HepG2 (cell line): Measurements from ENCODE around the gene AGR2. TPM values are rescaled to one million over a fixed set of nuclear protein-coding genes. Genes with fewer than 3 reads are reported as not detected.

ENCODE experiments used
- ATAC-seq: fragments of 200-7000 bp; cut with Tn5 transposase; 3 replicates; pipeline ENCODE4 v1.9.1; 2020; ENCODE audit warnings: mild to moderate bottlenecking, moderate library complexity
- BruUV-seq: library from RNA; stranded (reverse); fragments of 400-500 nt; replicated peaks from 2 replicates; lab custom pipeline; 2021; lab: Mats Ljungman, UMichigan
- CTCF ChIA-PET: fragments of 300-600 bp; formaldehyde crosslinking; extraction: SDS; loops from one replicate; lab custom pipeline; 2021; ENCODE audit warnings: low total read pairs, inconsistent platforms, low intra/inter-chr PET ratio; lab: Yijun Ruan, JAX
- POLR2A ChIA-PET: fragments of 350-600 bp; sonication (Branson Sonifier 250); formaldehyde crosslinking; loops from one replicate; lab custom pipeline; 2020; ENCODE audit warnings: antibody characterized with exemption, inconsistent platforms; lab: Yijun Ruan, JAX
- DNase-seq: peaks from one replicate; pipeline ENCODE4 v3.0.0-alpha.2; 2015; ENCODE audit warnings: low spot score
- FAIRE-seq: peaks from 3 replicates; lab custom pipeline; 2011; peaks lifted over from hg19 to GRCh38; lab: Jason Lieb, UNC
- H2AFZ ChIP-seq: one replicate; pipeline ENCODE4 v1.6.1; 2011; ENCODE audit warnings: low read length, inconsistent platforms
- H3K27ac ChIP-seq: fragments of 300-600 bp; 3 replicates; pipeline ENCODE4 v1.8.0; 2011; ENCODE audit warnings: mixed run types, mild to moderate bottlenecking, mixed read lengths, low read length, inconsistent platforms; ENCODE audit not compliant: insufficient read depth; ENCODE audit errors: extremely low read length
- H3K27me3 ChIP-seq, 2 experiments: fragments of 200-600 bp in 1 of 2; 2 replicates in 1 of 2; 3 replicates in 1 of 2; pipeline versions ENCODE4 v1.6.0 to v1.8.0; 2011; ENCODE audit warnings: low read length in 2 of 2, mild to moderate bottlenecking in 2 of 2, moderate library complexity in 2 of 2, inconsistent platforms in 1 of 2; ENCODE audit not compliant: insufficient read depth in 2 of 2, control insufficient read depth in 1 of 2
- H3K36me3 ChIP-seq, 2 experiments: fragments of 200-600 bp in 1 of 2; replicated peaks in 1 of 2; 2 replicates in 1 of 2; 3 replicates in 1 of 2; pipeline versions ENCODE4 v1.5.1 to v1.8.0; 2011; ENCODE audit warnings: low read length in 2 of 2, inconsistent platforms in 1 of 2; ENCODE audit not compliant: insufficient read depth in 2 of 2, control insufficient read depth in 1 of 2
- H3K4me1 ChIP-seq: 2 replicates; pipeline ENCODE4 v1.5.1; 2012; ENCODE audit warnings: low read length, inconsistent platforms; ENCODE audit not compliant: insufficient read depth
- H3K4me2 ChIP-seq: 2 replicates; pipeline ENCODE4 v1.6.0; 2011; ENCODE audit warnings: low read depth, low read length, inconsistent platforms
- H3K4me3 ChIP-seq, 3 experiments: fragments of 200-600 bp in 1 of 3; sonication (generic), shearing (Covaris generic) in 1 of 3; replicated peaks in 1 of 3; 2 replicates each; pipeline ENCODE4 v1.5.1; 2011 to 2016; ENCODE audit warnings: low read length in 3 of 3, inconsistent platforms in 2 of 3, low read depth in 2 of 3, mild to moderate bottlenecking in 2 of 3, control low read depth in 1 of 3, mixed read lengths in 1 of 3; ENCODE audit not compliant: insufficient read depth in 1 of 3
- H3K79me2 ChIP-seq: one replicate; pipeline ENCODE4 v1.6.1; 2011; ENCODE audit warnings: low read length, inconsistent platforms; ENCODE audit not compliant: insufficient read depth
- H3K9ac ChIP-seq: 2 replicates; pipeline ENCODE4 v1.6.0; 2011; ENCODE audit warnings: mild to moderate bottlenecking, low read depth, low read length, inconsistent platforms; ENCODE audit not compliant: insufficient read depth
- H3K9me3 ChIP-seq: 2 replicates; pipeline ENCODE4 v1.5.1; 2012; ENCODE audit warnings: mild to moderate bottlenecking, low read length
- H4K20me1 ChIP-seq: 2 replicates; pipeline ENCODE4 v1.6.0; 2011; ENCODE audit warnings: inconsistent platforms, mild to moderate bottlenecking, low read length, moderate library complexity; ENCODE audit not compliant: insufficient read depth
- ARHGAP35 ChIP-seq: sonication (generic); formaldehyde crosslinking; IDR thresholded peaks from 2 replicates; pipeline ENCODE4 v1.9.0; 2022; ENCODE audit warnings: mild to moderate bottlenecking, inconsistent platforms, moderate library complexity, missing genetic modification reagents, borderline replicate concordance
- CEBPG ChIP-seq: IDR thresholded peaks from 2 replicates; pipeline ENCODE4 v1.6.1; 2016
- ELF1 ChIP-seq: sonication (generic); formaldehyde crosslinking; IDR thresholded peaks from 2 replicates; pipeline ENCODE4 v1.4.0; 2020; ENCODE audit warnings: missing genetic modification reagents
- GABPB1 ChIP-seq: IDR thresholded peaks from 2 replicates; pipeline ENCODE4 v1.6.1; 2016; ENCODE audit warnings: mild to moderate bottlenecking, missing genetic modification reagents, moderate library complexity, missing compliant biosample characterization
- HHEX ChIP-seq: IDR thresholded peaks from 2 replicates; pipeline ENCODE4 v1.6.1; 2016; ENCODE audit warnings: control low read depth
- HINFP ChIP-seq: sonication (generic); formaldehyde crosslinking; IDR thresholded peaks from 2 replicates; pipeline ENCODE4 v1.4.0; 2020; ENCODE audit warnings: low read depth, mild to moderate bottlenecking, missing genetic modification reagents
- MED8 ChIP-seq: sonication (generic); formaldehyde crosslinking; IDR thresholded peaks from 2 replicates; pipeline ENCODE4 v1.8.1; 2023; ENCODE audit warnings: mild to moderate bottlenecking, missing genetic modification reagents; ENCODE audit not compliant: insufficient replicate concordance
- TAF15 ChIP-seq: fragments of 200-400 bp; formaldehyde crosslinking; IDR thresholded peaks from one replicate; pipeline ENCODE4 v1.6.1; 2018; ENCODE audit warnings: mild to moderate bottlenecking, low read depth, low read length; ENCODE audit not compliant: poor library complexity, severe bottlenecking
- ZFAT ChIP-seq: sonication (generic); formaldehyde crosslinking; conservative IDR thresholded peaks from 2 replicates; pipeline ENCODE4 v1.8.1; 2023; ENCODE audit warnings: missing genetic modification reagents, inconsistent platforms
- ZFP82 ChIP-seq: sonication (generic); formaldehyde crosslinking; IDR thresholded peaks from 2 replicates; pipeline ENCODE4 v1.5.1; 2020; ENCODE audit warnings: mild to moderate bottlenecking, missing genetic modification reagents, borderline replicate concordance
- ZNF143 ChIP-seq: sonication (generic); formaldehyde crosslinking; IDR thresholded peaks from 2 replicates; pipeline ENCODE4 v1.4.0; 2020; ENCODE audit warnings: missing genetic modification reagents
- ZNF180 ChIP-seq: sonication (generic); formaldehyde crosslinking; IDR thresholded peaks from 2 replicates; pipeline ENCODE4 v1.4.0; 2020; ENCODE audit warnings: low read depth, missing genetic modification reagents, borderline replicate concordance
- ZNF446 ChIP-seq: sonication (generic); formaldehyde crosslinking; IDR thresholded peaks from 2 replicates; pipeline ENCODE4 v1.5.0; 2020; ENCODE audit warnings: mild to moderate bottlenecking, missing genetic modification reagents
- ZNF792 ChIP-seq: IDR thresholded peaks from 2 replicates; pipeline ENCODE4 v1.6.1; 2016
- ZSCAN20 ChIP-seq: sonication (generic); formaldehyde crosslinking; IDR thresholded peaks from 2 replicates; pipeline ENCODE4 v1.4.0; 2020; ENCODE audit warnings: missing genetic modification reagents, mild to moderate bottlenecking, borderline replicate concordance
- WGBS: methylation state at CpG from one replicate; pipeline ENCODE4 v1.1.6; 2017; ENCODE audit warnings: low lambda C conversion rate; 5-methylcytosine and 5-hydroxymethylcytosine counted together
- in situ Hi-C: cut with HindIII; loops from 2 replicates; pipeline ENCODE4 v1.10.0; 2017; ENCODE audit warnings: low pct_unique_long_range_greater_than_20kb; ENCODE audit not compliant: extremely low pct_ligation_motif_present
- intact Hi-C: fragments of 100-400 bp; cut with micrococcal nuclease; formaldehyde crosslinking; loops from one replicate; pipeline ENCODE4 v1.10.0; 2022; ENCODE audit not compliant: unreplicated experiment
- polyA plus RNA-seq, 8 experiments: library from polyadenylated mRNA; depleted of rRNA in 3 of 8; stranded (reverse) in 7 of 8; unstranded in 1 of 8; fragments of >200 nt; fragmentation: Illumina TruSeq in 4 of 8; extraction: Trizol in 4 of 8; gene quantifications; 2 replicates each; pipeline versions ENCODE4 v1.2.1 to v1.2.3, GENCODE V29; 2011 to 2016; ENCODE audit warnings: low read depth in 4 of 8, missing spikeins in 1 of 8, mixed read lengths in 1 of 8; ENCODE audit not compliant: insufficient read depth in 1 of 8
- total RNA-seq, 5 experiments: library from RNA; depleted of rRNA; stranded (reverse); fragments of >200 nt; fragmentation: Illumina TruSeq; extraction: Trizol; gene quantifications; 2 replicates each; pipeline ENCODE4 v1.2.3, GENCODE V29; 2016; ENCODE audit warnings: low read depth in 1 of 5
- TF ChIP-seq, protein P1 (sequence below): sonication (generic); formaldehyde crosslinking; IDR thresholded peaks from 2 replicates; pipeline ENCODE4 v1.5.0; 2020; ENCODE audit warnings: missing genetic modification reagents
- TF ChIP-seq, protein P2 (sequence below): sonication (generic); formaldehyde crosslinking; IDR thresholded peaks from 2 replicates; pipeline ENCODE4 v1.5.0; 2020; ENCODE audit warnings: mild to moderate bottlenecking, missing genetic modification reagents

AGR2 gene
- total and polyA plus RNA-seq, 2 of the 13 experiments (the other 11 are each of a cell fraction or from before 2014, with no cell fraction given) = 1.7 to 2.9 TPM

DNA sequence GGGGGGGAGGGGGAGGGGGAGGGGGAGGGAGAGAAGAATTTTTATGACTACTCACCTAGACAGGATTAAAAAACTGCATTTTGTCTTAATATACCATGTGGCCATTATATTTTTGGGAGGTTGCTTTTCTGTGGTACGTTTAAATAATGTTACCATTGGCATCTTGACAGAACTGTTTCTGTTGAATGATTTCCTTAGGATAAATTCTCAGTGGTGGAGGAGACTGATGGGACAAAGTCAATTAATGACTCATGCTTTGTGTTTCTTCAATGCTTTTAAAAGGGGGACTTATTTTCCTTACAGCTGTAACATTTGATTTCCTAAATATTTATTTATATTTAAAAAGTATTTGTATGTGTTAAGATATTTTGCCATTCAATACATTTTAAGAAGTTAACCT lies 13.7 kb downstream of the AGR2 start (continued):
- TF ChIP-seq, protein P1, sequence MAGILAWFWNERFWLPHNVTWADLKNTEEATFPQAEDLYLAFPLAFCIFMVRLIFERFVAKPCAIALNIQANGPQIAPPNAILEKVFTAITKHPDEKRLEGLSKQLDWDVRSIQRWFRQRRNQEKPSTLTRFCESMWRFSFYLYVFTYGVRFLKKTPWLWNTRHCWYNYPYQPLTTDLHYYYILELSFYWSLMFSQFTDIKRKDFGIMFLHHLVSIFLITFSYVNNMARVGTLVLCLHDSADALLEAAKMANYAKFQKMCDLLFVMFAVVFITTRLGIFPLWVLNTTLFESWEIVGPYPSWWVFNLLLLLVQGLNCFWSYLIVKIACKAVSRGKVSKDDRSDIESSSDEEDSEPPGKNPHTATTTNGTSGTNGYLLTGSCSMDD = no peak
- TF ChIP-seq MED8 (CRISPR knock-in tag) (no peak), ZNF180 (CRISPR knock-in tag) (no peak), TAF15 (no peak), HINFP (CRISPR knock-in tag) (no peak)
- TF ChIP-seq, all 625 proteins: peak for 0

DNA sequence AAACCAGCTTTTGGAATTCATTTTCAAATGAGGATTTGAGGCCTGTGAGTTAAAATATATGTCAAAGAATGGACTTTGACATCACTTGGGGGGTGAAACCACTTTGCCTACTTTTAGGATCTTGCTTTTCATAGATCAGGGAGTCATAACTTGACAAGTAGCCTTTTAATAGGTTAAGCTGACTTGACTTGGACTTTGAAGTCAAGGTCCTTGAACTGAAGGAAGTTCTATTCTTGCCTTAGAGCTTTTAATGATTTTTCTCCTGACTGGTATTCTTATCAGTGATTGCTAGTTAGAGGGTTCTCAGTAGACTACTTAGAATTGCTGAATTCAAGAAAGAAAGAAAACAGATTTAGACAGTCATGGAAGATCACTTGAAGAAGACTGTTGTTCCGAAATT lies 17.7 kb downstream of the AGR2 start:
- in situ Hi-C loops = no loop called here
- Histone ChIP-seq H3K27me3 (no peaks in the 10 kb centered on the region), H3K4me2 (no peak overlapping the region), H3K4me3 (no peak overlapping the region), H4K20me1 (no peaks in the 10 kb centered on the region), H3K9me3 (no peaks in the 10 kb centered on the region), H3K36me3 (no peaks in the 10 kb centered on the region), H3K27ac (no peak overlapping the region), H3K4me1 (no peaks in the 10 kb centered on the region), H3K9ac (no peak overlapping the region), H3K79me2 (no peaks in the 10 kb centered on the region), H2AFZ (no peak overlapping the region)
- CTCF ChIA-PET = no interaction called here
- POLR2A ChIA-PET = no interaction called here
- no peak for FAIRE-seq
- no TSS peak for BruUV-seq
- intact Hi-C loops = no loop called here
- TF ChIP-seq CEBPG (CRISPR knock-in tag) (no peak), ARHGAP35 (CRISPR knock-in tag) (no peak), HHEX (CRISPR knock-in tag) (no peak), GABPB1 (no peak), ZSCAN20 (no peak), ZFAT (CRISPR knock-in tag) (no peak), ZNF446 (CRISPR knock-in tag) (no peak), ZNF143 (CRISPR knock-in tag) (no peak), ZNF792 (CRISPR knock-in tag) (no peak), ELF1 (no peak), ZFP82 (CRISPR knock-in tag) (no peak)
- TF ChIP-seq, protein P2, sequence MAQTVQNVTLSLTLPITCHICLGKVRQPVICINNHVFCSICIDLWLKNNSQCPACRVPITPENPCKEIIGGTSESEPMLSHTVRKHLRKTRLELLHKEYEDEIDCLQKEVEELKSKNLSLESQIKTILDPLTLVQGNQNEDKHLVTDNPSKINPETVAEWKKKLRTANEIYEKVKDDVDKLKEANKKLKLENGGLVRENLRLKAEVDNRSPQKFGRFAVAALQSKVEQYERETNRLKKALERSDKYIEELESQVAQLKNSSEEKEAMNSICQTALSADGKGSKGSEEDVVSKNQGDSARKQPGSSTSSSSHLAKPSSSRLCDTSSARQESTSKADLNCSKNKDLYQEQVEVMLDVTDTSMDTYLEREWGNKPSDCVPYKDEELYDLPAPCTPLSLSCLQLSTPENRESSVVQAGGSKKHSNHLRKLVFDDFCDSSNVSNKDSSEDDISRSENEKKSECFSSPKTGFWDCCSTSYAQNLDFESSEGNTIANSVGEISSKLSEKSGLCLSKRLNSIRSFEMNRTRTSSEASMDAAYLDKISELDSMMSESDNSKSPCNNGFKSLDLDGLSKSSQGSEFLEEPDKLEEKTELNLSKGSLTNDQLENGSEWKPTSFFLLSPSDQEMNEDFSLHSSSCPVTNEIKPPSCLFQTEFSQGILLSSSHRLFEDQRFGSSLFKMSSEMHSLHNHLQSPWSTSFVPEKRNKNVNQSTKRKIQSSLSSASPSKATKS (CRISPR knock-in tag) = no peak
- ATAC-seq = no peak
- no peak for DNase-seq
- 70% methylated on average over 1 of the region's 1 CpG for WGBS
